ENCODE results near the gene GCK.

- no peak for TF ChIP-seq CTCF (IDR thresholded peaks at IDR 0.05)
- TF ChIP-seq ZFX (IDR thresholded peaks at IDR 0.05; ENCODE audit: borderline replicate concordance): no peak
Observed at GRCh38 chr7:44224080-44224973, 35.1 kb upstream of the GCK start.

Data from 22Rv1 (cell line).